G401 (cell line): Measurements from ENCODE around the gene CD58. TPM values are rescaled to one million over a fixed set of nuclear protein-coding genes. Genes with fewer than 3 reads are reported as not detected.

ENCODE experiments used
- DNase-seq: peaks from one replicate; pipeline ENCODE4 v3.0.0-alpha.2; 2015; ENCODE audit warnings: low spot score
- in situ Hi-C: cut with HindIII; loops from 2 replicates; pipeline ENCODE4 v1.10.0; 2016; ENCODE audit warnings: low sequenced_read_pairs, mixed read lengths
- total RNA-seq: library from RNA; depleted of rRNA; stranded (reverse); fragments of >200 nt; shearing (Covaris generic); gene quantifications from 2 replicates; pipeline ENCODE4 v1.2.3, GENCODE V29; 2014

The CD58 gene
- total RNA-seq, 1 experiment from 2014 or later: 15.2 TPM

- in situ Hi-C loops: no loop called here
- DNase-seq: no peak
These were observed 42.3 kb downstream of the CD58 start for GRCh38 chr1:116528329-116529083.

DNA sequence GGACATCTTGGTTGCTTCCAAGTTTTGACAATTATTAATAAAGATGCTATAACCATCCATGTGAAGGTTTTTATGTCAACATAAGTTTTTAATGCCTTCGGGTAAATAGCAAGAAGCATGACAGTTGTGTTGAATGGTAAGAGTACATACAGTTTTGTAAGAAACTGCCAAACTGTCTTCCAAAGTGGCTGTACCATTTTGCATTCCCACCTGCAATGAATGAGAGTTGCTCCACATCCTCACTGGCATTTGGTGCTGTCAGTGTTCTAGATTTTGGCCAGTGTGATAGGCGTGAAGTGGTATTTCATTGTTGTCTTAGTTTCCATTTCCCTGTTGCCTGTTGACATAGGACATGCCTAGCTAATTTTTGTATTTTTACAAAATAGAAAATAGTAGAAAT, 45.4 kb downstream of the CD58 start:
- DNase-seq: no peak

GRCh38 chr1:116521186-116521585, 49.6 kb downstream of the CD58 start:
- in situ Hi-C loops: no loop called here
- no peak for DNase-seq

More for the DNA sequence above, 45.4 kb downstream of the CD58 start:
- in situ Hi-C loops: no loop called here

DNA sequence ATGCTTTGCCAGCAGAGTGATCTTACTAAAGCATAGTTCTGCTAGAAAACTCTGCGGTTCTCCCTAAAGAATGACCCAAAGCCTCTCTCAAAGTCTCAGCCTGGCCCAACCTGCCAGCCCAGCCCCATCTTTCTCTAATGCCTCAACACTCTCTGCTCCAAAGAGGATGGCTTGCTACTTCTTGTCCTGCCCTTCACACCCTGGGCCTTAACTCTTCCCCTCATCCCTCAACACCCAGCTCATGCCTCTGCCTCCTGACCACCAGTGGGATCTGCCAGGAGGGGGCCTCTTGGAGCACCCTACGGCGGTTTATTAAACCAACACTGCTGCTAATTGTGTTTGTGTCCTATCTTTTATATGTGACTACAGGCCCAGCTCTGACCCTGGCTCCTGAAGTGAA, 52.4 kb downstream of the CD58 start:
- in situ Hi-C loops: no loop called here
- no peak for DNase-seq

GRCh38 chr1:116516631-116517030, 54.2 kb downstream of the CD58 start:
- in situ Hi-C loops: no loop called here
- no peak for DNase-seq

GRCh38 chr1:116515702-116516101, 55.1 kb downstream of the CD58 start:
- DNase-seq: no peak
- in situ Hi-C loops: no loop called here

GRCh38 chr1:116514708-116515525, 55.9 kb downstream of the CD58 start:
- in situ Hi-C loops: no loop called here
- no peak for DNase-seq

- in situ Hi-C loops: no loop called here
- no peak for DNase-seq
These were observed 56.9 kb downstream of the CD58 start for GRCh38 chr1:116513956-116514355.

- no peak for DNase-seq
- in situ Hi-C loops: no loop called here
These were observed 59.3 kb downstream of the CD58 start for GRCh38 chr1:116511459-116512019.

GRCh38 chr1:116510361-116510760, 60.5 kb downstream of the CD58 start:
- in situ Hi-C loops: no loop called here
- no peak for DNase-seq

GRCh38 chr1:116508984-116509980, 61.5 kb downstream of the CD58 start:
- DNase-seq: no peak
- in situ Hi-C loops: no loop called here

DNA sequence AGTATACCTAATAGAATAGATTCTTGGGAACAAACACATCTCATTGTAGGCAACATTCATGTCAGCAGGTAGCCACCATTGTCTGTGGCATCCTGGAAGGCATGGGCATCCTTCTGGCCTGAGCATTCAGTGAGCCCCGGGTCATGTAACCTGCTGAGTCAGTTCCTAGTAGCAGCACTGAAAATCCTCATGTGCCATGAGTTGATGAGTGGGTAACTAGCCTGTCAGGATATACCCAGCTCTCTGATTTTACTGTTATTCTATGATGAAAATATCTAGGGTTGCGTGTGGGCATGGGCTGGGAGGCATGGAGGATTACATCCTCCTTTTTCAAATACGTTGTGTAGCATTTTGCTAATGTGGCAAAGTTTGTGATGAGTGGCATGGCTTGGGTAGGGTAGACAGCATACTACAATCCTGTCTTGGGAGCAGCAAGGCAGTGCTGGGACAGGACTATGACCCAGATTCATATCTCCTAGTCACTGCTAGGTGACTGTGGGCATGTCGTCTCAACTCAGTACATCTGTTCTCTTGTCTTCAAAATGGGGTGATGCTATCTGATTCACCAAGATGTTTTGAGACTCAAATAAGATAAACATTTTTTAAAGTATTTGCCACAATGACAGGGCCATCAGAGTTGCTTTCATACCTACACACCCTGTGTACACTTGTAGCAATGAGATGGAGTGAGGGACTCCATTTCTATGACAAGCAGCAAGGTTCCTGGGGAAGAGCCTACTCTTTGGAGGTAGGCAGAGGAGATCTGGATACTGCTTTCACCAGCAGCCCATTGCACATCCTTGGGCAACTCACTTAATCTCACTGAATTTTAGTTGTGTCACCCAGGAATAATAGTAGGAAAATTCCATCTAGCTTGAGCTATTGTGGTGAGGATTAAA, 62.5 kb downstream of the CD58 start:
- no peak for DNase-seq
- in situ Hi-C loops: no loop called here

- in situ Hi-C loops: no loop called here
- DNase-seq: no peak
These were observed 63.2 kb downstream of the CD58 start for GRCh38 chr1:116507631-116508030.

GRCh38 chr1:116506132-116507004, 64.5 kb downstream of the CD58 start:
- no peak for DNase-seq
- in situ Hi-C loops: no loop called here

DNA sequence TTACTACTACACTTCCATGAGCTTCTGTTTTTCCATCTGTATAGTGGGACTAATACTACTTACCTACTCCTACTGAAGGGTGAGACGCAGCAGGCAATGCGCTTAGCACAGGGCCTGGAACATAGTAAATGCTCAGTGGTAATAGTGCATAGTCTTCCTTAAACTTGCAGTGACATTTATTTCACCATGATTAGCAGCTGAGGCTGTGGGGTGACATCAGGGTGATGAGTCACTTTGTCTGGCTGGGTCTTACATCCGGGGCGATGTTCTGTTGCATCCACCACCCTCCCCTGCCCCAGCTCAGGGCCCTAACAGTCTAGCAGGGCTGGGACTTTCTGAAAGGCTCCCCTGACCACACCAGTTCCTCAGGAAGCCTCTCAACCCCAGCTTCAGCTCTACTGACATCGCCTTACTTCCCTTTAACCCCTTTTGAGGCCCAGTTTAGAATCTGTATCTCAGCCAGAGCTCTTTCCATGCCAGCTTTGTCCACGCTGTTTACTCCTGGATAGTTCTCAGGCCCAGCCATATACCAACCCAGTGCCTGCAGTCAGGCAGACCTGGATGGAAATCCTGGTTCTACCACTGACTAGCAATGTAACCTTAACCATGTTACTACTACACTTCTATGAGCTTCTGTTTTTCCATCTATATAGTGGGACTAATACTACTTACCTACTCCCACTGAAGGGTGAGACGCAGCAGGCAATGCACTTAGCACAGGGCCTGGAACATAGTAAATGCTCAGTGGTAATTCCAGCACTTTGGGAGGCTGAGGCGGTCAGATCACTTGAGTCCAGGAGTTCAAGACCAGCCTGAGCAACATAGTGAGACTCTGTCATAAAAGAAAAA, 66.3 kb downstream of the CD58 start:
- in situ Hi-C loops: no loop called here
- peak; percentile 6 for DNase-seq

- no peak for DNase-seq
- in situ Hi-C loops: no loop called here
These were observed 67.1 kb downstream of the CD58 start for GRCh38 chr1:116503546-116504307.
